Measurements from ENCODE around the gene AGBL4.

GRCh38 chr1:48946070-48946469 is 1077.7 kb downstream of the AGBL4 start:
- no peak for TF ChIP-seq ZC3H10 (CRISPR knock-in tag; IDR thresholded peaks at IDR 0.05)
- TF ChIP-seq TCF4 (CRISPR knock-in tag; IDR thresholded peaks at IDR 0.05; ENCODE audit: borderline replicate concordance), result no peak
- TF ChIP-seq CSDC2 (CRISPR knock-in tag; IDR thresholded peaks at IDR 0.05), result no peak
- no peak for TF ChIP-seq ARNTL (CRISPR knock-in tag; IDR thresholded peaks at IDR 0.05; ENCODE audit: borderline replicate concordance, low read depth)
- TF ChIP-seq TSHZ2 (CRISPR knock-in tag; IDR thresholded peaks at IDR 0.05), result no peak
- TF ChIP-seq, protein P1, sequence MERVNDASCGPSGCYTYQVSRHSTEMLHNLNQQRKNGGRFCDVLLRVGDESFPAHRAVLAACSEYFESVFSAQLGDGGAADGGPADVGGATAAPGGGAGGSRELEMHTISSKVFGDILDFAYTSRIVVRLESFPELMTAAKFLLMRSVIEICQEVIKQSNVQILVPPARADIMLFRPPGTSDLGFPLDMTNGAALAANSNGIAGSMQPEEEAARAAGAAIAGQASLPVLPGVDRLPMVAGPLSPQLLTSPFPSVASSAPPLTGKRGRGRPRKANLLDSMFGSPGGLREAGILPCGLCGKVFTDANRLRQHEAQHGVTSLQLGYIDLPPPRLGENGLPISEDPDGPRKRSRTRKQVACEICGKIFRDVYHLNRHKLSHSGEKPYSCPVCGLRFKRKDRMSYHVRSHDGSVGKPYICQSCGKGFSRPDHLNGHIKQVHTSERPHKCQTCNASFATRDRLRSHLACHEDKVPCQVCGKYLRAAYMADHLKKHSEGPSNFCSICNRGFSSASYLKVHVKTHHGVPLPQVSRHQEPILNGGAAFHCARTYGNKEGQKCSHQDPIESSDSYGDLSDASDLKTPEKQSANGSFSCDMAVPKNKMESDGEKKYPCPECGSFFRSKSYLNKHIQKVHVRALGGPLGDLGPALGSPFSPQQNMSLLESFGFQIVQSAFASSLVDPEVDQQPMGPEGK (CRISPR knock-in tag; IDR thresholded peaks at IDR 0.05; ENCODE audit: borderline replicate concordance), result no peak
- no peak for TF ChIP-seq ZFP3 (CRISPR knock-in tag; IDR thresholded peaks at IDR 0.05)
- TF ChIP-seq ESRRG (CRISPR knock-in tag; IDR thresholded peaks at IDR 0.05), result no peak
- no peak for TF ChIP-seq ISL1 (CRISPR knock-in tag; IDR thresholded peaks at IDR 0.05)
- no peak for TF ChIP-seq ZFP30 (CRISPR knock-in tag; IDR thresholded peaks at IDR 0.05)
- no peak for TF ChIP-seq BACH2 (CRISPR knock-in tag; IDR thresholded peaks at IDR 0.05; ENCODE audit: borderline replicate concordance)
